Vagina (tissue), 2 donors: Measurements from ENCODE around the gene PGP.

Source experiments
- CTCF ChIP-seq, 3 experiments: fragments of 450-650 bp in 2 of 3; fragments of 200-600 bp in 1 of 3; sonication (generic) in 1 of 3; IDR thresholded peaks; one replicate each; pipeline ENCODE4 v1.5.1; 2017 to 2019; ENCODE audit warnings: antibody characterized with exemption in 3 of 3, mild to moderate bottlenecking in 2 of 3, moderate library complexity in 2 of 3
- POLR2A ChIP-seq, 2 donors: fragments of 450-650 bp; IDR thresholded peaks; one replicate each; pipeline ENCODE4 v1.6.1; 2017; ENCODE audit warnings: antibody characterized with exemption in 2 of 2, mild to moderate bottlenecking in 2 of 2, moderate library complexity in 2 of 2
- POLR2AphosphoS5 ChIP-seq, 2 donors: sonication (generic); formaldehyde crosslinking; IDR thresholded peaks; one replicate each; pipeline ENCODE4 v1.9.0; 2017; ENCODE audit warnings: antibody characterized with exemption in 2 of 2, mild to moderate bottlenecking in 2 of 2, low read depth in 1 of 2; ENCODE audit not compliant: insufficient read depth in 1 of 2

GRCh38 chr16:2163211-2163881 is 51.3 kb downstream of the PGP start:
- TF ChIP-seq CTCF (IDR thresholded peaks at IDR 0.05) (no peak), POLR2AphosphoS5 (IDR thresholded peaks at IDR 0.05; ENCODE audit: insufficient read depth in 1 of 2, low read depth in 1 of 2) (peak; percentile 47 to 75), POLR2A (IDR thresholded peaks at IDR 0.05) (no peak)
